H9 (cell line): ENCODE data around the gene CDH15. TPM values are rescaled to one million over a fixed set of nuclear protein-coding genes. Genes with fewer than 3 reads are reported as not detected.

Experiments used
- DNase-seq: peaks from one replicate; pipeline ENCODE4 v3.0.0-alpha.2; 2017
- H2AFZ ChIP-seq: one replicate; pipeline ENCODE4 v1.6.1; 2013; ENCODE audit warnings: mild to moderate bottlenecking, low read length, control low read depth, moderate library complexity
- H2AK5ac ChIP-seq: 2 replicates; pipeline ENCODE4 v1.6.1; 2013; ENCODE audit warnings: low read length, control low read depth, mixed read lengths; ENCODE audit not compliant: insufficient read length
- H2BK120ac ChIP-seq: one replicate; pipeline ENCODE4 v1.6.1; 2013; ENCODE audit warnings: low read depth, mild to moderate bottlenecking, low read length, control low read depth, inconsistent platforms; ENCODE audit not compliant: poor library complexity, severe bottlenecking
- H2BK12ac ChIP-seq: 2 replicates; pipeline ENCODE4 v1.6.1; 2013; ENCODE audit warnings: low read length, control low read depth, mixed read lengths, low read depth; ENCODE audit not compliant: insufficient read length
- H2BK15ac ChIP-seq: 2 replicates; pipeline ENCODE4 v1.6.1; 2013; ENCODE audit warnings: low read depth, low read length, control low read depth
- H2BK20ac ChIP-seq: one replicate; pipeline ENCODE4 v1.6.1; 2013; ENCODE audit warnings: low read depth, mild to moderate bottlenecking, low read length, control low read depth, inconsistent platforms; ENCODE audit not compliant: poor library complexity, severe bottlenecking
- H2BK5ac ChIP-seq: 2 replicates; pipeline ENCODE4 v1.6.1; 2013; ENCODE audit warnings: low read length, control low read depth, mixed read lengths; ENCODE audit not compliant: insufficient read length
- H3K14ac ChIP-seq: 2 replicates; pipeline ENCODE4 v1.6.1; 2013; ENCODE audit warnings: low read length, control low read depth; ENCODE audit not compliant: insufficient read depth
- H3K18ac ChIP-seq: 2 replicates; pipeline ENCODE4 v1.6.1; 2013; ENCODE audit warnings: low read depth, mild to moderate bottlenecking, mixed read lengths, low read length, control low read depth; ENCODE audit not compliant: insufficient read length
- H3K23ac ChIP-seq: 2 replicates; pipeline ENCODE4 v1.6.1; 2013; ENCODE audit warnings: low read length, control low read depth, mixed read lengths, low read depth; ENCODE audit not compliant: insufficient read length
- H3K23me2 ChIP-seq: 2 replicates; pipeline ENCODE4 v1.6.1; 2013; ENCODE audit warnings: low read depth, mild to moderate bottlenecking, mixed read lengths, low read length, control low read depth; ENCODE audit not compliant: insufficient read length, poor library complexity, severe bottlenecking
- H3K27ac ChIP-seq: 2 replicates; pipeline ENCODE4 v1.5.1; 2013; ENCODE audit warnings: low read length, control low read depth, mixed read lengths, low read depth; ENCODE audit not compliant: insufficient read length
- H3K27me3 ChIP-seq: 2 replicates; pipeline ENCODE4 v1.6.1; 2013; ENCODE audit warnings: low read length, control low read depth, inconsistent platforms; ENCODE audit not compliant: insufficient read depth
- H3K4ac ChIP-seq: 2 replicates; pipeline ENCODE4 v1.6.1; 2013; ENCODE audit warnings: low read depth, mild to moderate bottlenecking, control low read depth, inconsistent platforms, low read length, moderate library complexity
- H3K4me1 ChIP-seq: 2 replicates; pipeline ENCODE4 v1.6.1; 2013; ENCODE audit warnings: low read length, control low read depth, inconsistent platforms; ENCODE audit not compliant: insufficient read depth
- H3K4me2 ChIP-seq: 2 replicates; pipeline ENCODE4 v1.6.1; 2013; ENCODE audit warnings: low read length, control low read depth, mixed read lengths; ENCODE audit not compliant: insufficient read length, insufficient read depth
- H3K56ac ChIP-seq: 2 replicates; pipeline ENCODE4 v1.6.1; 2013; ENCODE audit warnings: low read depth, mild to moderate bottlenecking, mixed read lengths, low read length, control low read depth; ENCODE audit not compliant: insufficient read length
- H3K79me1 ChIP-seq: 2 replicates; pipeline ENCODE4 v1.6.1; 2013; ENCODE audit warnings: low read depth, mild to moderate bottlenecking, moderate library complexity, low read length, control low read depth, inconsistent platforms; ENCODE audit not compliant: insufficient read depth, poor library complexity, severe bottlenecking
- H3K79me2 ChIP-seq: 2 replicates; pipeline ENCODE4 v1.6.1; 2013; ENCODE audit warnings: low read length, control low read depth, inconsistent platforms; ENCODE audit not compliant: insufficient read depth
- H3K9ac ChIP-seq: 2 replicates; pipeline ENCODE4 v1.6.1; 2013; ENCODE audit warnings: low read length, control low read depth, mixed read lengths; ENCODE audit not compliant: insufficient read length; ENCODE audit errors: extremely low read depth
- H3K9me3 ChIP-seq: one replicate; pipeline ENCODE4 v1.6.1; 2013; ENCODE audit warnings: low read depth, low read length, inconsistent platforms; ENCODE audit not compliant: control insufficient read depth
- H3T11ph ChIP-seq: one replicate; pipeline ENCODE4 v1.6.1; 2013; ENCODE audit warnings: mild to moderate bottlenecking, low read length, control low read depth, inconsistent platforms
- H4K20me1 ChIP-seq: one replicate; pipeline ENCODE4 v1.6.1; 2013; ENCODE audit not compliant: control insufficient read depth, insufficient read length, insufficient read depth
- H4K5ac ChIP-seq: 2 replicates; pipeline ENCODE4 v1.6.1; 2013; ENCODE audit warnings: low read depth, mild to moderate bottlenecking, mixed read lengths, low read length, control low read depth; ENCODE audit not compliant: insufficient read length
- H4K8ac ChIP-seq: replicated peaks from 2 replicates; pipeline ENCODE4 v1.6.1; 2013; ENCODE audit warnings: low read length, control low read depth, mixed read lengths, low read depth; ENCODE audit not compliant: insufficient read length
- H4K91ac ChIP-seq: 2 replicates; pipeline ENCODE4 v1.6.1; 2013; ENCODE audit warnings: low read depth, mild to moderate bottlenecking, moderate library complexity, mixed read lengths, low read length, control low read depth; ENCODE audit not compliant: insufficient read length
- H3K27ac Mint-ChIP-seq, 3 experiments: 2 replicates in 2 of 3; 3 replicates in 1 of 3; pipeline ENCODE4 v1.8.0; 2020 to 2021; ENCODE audit warnings: mixed read lengths in 3 of 3, mild to moderate bottlenecking in 1 of 3, moderate library complexity in 1 of 3
- H3K27me3 Mint-ChIP-seq: 2 replicates; pipeline ENCODE4 v1.8.0; 2021; ENCODE audit warnings: low read depth, mild to moderate bottlenecking, moderate library complexity, mixed read lengths
- H3K36me3 Mint-ChIP-seq, 3 experiments: 2 replicates in 2 of 3; 3 replicates in 1 of 3; pipeline ENCODE4 v1.8.0; 2020 to 2021; ENCODE audit warnings: low read depth in 3 of 3, mixed read lengths in 3 of 3; ENCODE audit not compliant: insufficient read depth in 1 of 3
- H3K4me1 Mint-ChIP-seq, 2 experiments: 2 replicates each; pipeline ENCODE4 v1.8.0; 2020; ENCODE audit warnings: mixed read lengths in 2 of 2
- H3K4me3 Mint-ChIP-seq, 2 experiments: 2 replicates in 1 of 2; 3 replicates in 1 of 2; pipeline ENCODE4 v1.8.0; 2020 to 2021; ENCODE audit warnings: mild to moderate bottlenecking in 2 of 2, mixed read lengths in 2 of 2, moderate library complexity in 1 of 2
- H3K9me3 Mint-ChIP-seq, 2 experiments: 2 replicates in 1 of 2; 3 replicates in 1 of 2; pipeline ENCODE4 v1.8.0; 2020; ENCODE audit warnings: mild to moderate bottlenecking in 2 of 2, mixed read lengths in 2 of 2, moderate library complexity in 1 of 2
- WGBS: extraction: QIAGEN DNeasy Blood & Tissue Kit; methylation state at CpG from one replicate; pipeline ENCODE4 v1.1.7; 2013; ENCODE audit warnings: missing lambda C conversion rate, low lambda C conversion rate, mixed read lengths; ENCODE audit not compliant: insufficient read length; ENCODE audit errors: extremely low coverage; 5-methylcytosine and 5-hydroxymethylcytosine counted together
- total RNA-seq: library from RNA; stranded (reverse); gene quantifications from 2 replicates; pipeline ENCODE4 v1.2.1, GENCODE V29; 2021
- TF ChIP-seq, protein P1 (sequence below): fragments of 200-600 bp; sonication (generic); conservative IDR thresholded peaks from 3 replicates; pipeline ENCODE4 v1.8.0; 2021; ENCODE audit warnings: antibody characterized with exemption, mild to moderate bottlenecking

Gene CDH15
- total RNA-seq, 1 experiment from 2014 or later = 0.28 TPM

DNA sequence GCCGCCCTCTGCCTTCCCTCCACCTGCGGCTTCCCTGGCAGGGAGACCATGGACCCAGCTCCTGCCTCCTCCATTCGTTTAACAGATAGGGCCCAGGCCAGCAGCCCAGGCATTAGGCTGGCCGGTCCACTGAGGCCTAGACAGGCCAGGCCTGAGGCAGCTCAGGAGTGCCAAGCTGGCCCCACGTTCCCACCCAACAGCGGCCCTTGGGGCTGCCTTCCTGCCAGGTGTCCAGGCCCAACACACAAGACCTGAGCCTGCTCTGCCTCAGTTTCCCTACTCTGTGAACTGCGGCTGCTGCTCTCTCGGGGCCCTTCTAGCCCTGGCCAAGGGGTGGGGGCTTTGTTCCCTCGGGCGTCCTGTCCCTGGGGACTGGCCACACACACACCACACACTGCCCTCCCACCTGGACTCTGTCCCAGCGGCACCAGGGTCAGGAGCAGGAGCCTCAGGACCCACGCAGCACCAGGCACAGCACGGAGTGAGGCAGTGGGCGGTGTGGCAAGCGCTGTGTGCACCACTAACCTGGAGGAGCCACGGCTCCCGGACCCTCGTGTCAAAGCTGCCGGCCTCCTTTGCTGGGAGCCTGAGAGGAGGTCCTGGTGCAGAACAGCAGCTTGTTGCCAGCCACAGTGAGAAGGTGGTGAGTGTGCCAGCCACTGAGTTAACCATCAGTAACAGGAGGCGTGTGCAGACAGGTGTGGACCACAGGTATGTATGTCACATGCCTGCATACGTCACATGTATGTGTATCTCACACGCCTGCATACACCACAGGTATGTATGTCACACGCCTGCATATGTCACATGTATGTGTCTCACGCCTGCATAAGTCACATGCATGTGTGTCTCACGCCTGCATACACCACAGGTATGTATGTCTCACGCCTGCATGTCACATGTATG, 14.6 kb upstream of the CDH15 start:
- Histone ChIP-seq H3K9me3 (no peaks in the 10 kb centered on the region), H3K23ac (no peak overlapping the region), H3K4me1 (no peaks in the 10 kb centered on the region), H3K79me1 (no peaks in the 10 kb centered on the region), H3K27me3 (no peaks in the 10 kb centered on the region), H2BK120ac (no peak overlapping the region), H3K79me2 (no peaks in the 10 kb centered on the region), H3K9ac (no peak overlapping the region), H2AFZ (no peak overlapping the region), H4K5ac (no peak overlapping the region), H2BK12ac (no peak overlapping the region), H2BK5ac (no peak overlapping the region), H2BK20ac (no peak overlapping the region), H3K18ac (no peak overlapping the region), H4K91ac (no peak overlapping the region), H4K8ac (no peak overlapping the region), H2AK5ac (no peak overlapping the region), H4K20me1 (no peaks in the 10 kb centered on the region), H3K14ac (no peak overlapping the region; the same call in 1 of the 2 replicates), H3K4me2 (no peak overlapping the region), H3K4ac (no peak overlapping the region), H3K27ac (no peak overlapping the region), H3T11ph (no peak overlapping the region), H3K56ac (no peak overlapping the region), H2BK15ac (no peak overlapping the region), H3K23me2 (no peaks in the 10 kb centered on the region)
- H3K4me1 Mint-ChIP-seq = no peaks in the 10 kb centered on the region
- peaks cover 25% of the 10 kb centered on the region for H3K27me3 Mint-ChIP-seq
- H3K27ac Mint-ChIP-seq = no peak overlapping the region; a peak in 1 of 7 replicates
- DNase-seq = no peak
- H3K36me3 Mint-ChIP-seq = peaks cover 0 to 2% (median 0%) of the 10 kb centered on the region in 3 experiments; a peak in 2 of 7 replicates
- no peak overlapping the region for H3K4me3 Mint-ChIP-seq
- TF ChIP-seq, protein P1, sequence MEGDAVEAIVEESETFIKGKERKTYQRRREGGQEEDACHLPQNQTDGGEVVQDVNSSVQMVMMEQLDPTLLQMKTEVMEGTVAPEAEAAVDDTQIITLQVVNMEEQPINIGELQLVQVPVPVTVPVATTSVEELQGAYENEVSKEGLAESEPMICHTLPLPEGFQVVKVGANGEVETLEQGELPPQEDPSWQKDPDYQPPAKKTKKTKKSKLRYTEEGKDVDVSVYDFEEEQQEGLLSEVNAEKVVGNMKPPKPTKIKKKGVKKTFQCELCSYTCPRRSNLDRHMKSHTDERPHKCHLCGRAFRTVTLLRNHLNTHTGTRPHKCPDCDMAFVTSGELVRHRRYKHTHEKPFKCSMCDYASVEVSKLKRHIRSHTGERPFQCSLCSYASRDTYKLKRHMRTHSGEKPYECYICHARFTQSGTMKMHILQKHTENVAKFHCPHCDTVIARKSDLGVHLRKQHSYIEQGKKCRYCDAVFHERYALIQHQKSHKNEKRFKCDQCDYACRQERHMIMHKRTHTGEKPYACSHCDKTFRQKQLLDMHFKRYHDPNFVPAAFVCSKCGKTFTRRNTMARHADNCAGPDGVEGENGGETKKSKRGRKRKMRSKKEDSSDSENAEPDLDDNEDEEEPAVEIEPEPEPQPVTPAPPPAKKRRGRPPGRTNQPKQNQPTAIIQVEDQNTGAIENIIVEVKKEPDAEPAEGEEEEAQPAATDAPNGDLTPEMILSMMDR = no peak
- H3K9me3 Mint-ChIP-seq = peaks cover 11 to 16% of the 10 kb centered on the region in 2 experiments
- no CpG with 5 or more reads among the region's 26 CpGs for WGBS
